CD14-positive monocyte (primary cell): ENCODE results near the gene MBD5. TPM values are rescaled to one million over a fixed set of nuclear protein-coding genes. Genes with fewer than 3 reads are reported as not detected.

Experiments
- DNase-seq, 3 donors: peaks; one replicate each; pipeline ENCODE4 v3.0.0-alpha.2; 2011 to 2022
- H2AFZ ChIP-seq: 2 replicates; pipeline ENCODE4 v1.6.0; 2012; ENCODE audit warnings: mild to moderate bottlenecking, low read depth, low read length, inconsistent platforms; ENCODE audit not compliant: insufficient read depth, poor library complexity, severe bottlenecking
- H3K27ac ChIP-seq, 2 donors: 1 replicate in 1 of 2; 2 replicates in 1 of 2; pipeline ENCODE4 v1.5.1; 2012 to 2013; ENCODE audit warnings: low read length in 2 of 2, control low read depth in 1 of 2, inconsistent platforms in 1 of 2, low read depth in 1 of 2, mild to moderate bottlenecking in 1 of 2
- H3K27me3 ChIP-seq, 2 donors: one replicate each; pipeline versions ENCODE4 v1.6.0 to v1.6.1; 2011 to 2013; ENCODE audit warnings: low read length in 2 of 2; ENCODE audit not compliant: control insufficient read depth in 2 of 2, insufficient read depth in 2 of 2
- H3K36me3 ChIP-seq, 2 donors: replicated peaks in 1 of 2; 1 replicate in 1 of 2; 2 replicates in 1 of 2; pipeline versions ENCODE4 v1.5.1 to v1.6.1; 2012 to 2013; ENCODE audit warnings: low read length in 2 of 2, control low read depth in 1 of 2, inconsistent platforms in 1 of 2, mild to moderate bottlenecking in 1 of 2; ENCODE audit not compliant: insufficient read depth in 2 of 2, control insufficient read depth in 1 of 2
- H3K4me1 ChIP-seq, 2 donors: 1 replicate in 1 of 2; 2 replicates in 1 of 2; pipeline versions ENCODE4 v1.5.1 to v1.6.1; 2012 to 2013; ENCODE audit warnings: low read length in 2 of 2, control low read depth in 1 of 2, inconsistent platforms in 1 of 2, mild to moderate bottlenecking in 1 of 2, moderate library complexity in 1 of 2; ENCODE audit not compliant: insufficient read depth in 2 of 2, control insufficient read depth in 1 of 2
- H3K4me2 ChIP-seq: replicated peaks from 2 replicates; pipeline ENCODE3; 2012; ENCODE audit warnings: low read length, moderate library complexity, mild to moderate bottlenecking; ENCODE audit not compliant: poor library complexity, severe bottlenecking; ENCODE audit errors: extremely low read depth
- H3K4me3 ChIP-seq, 3 experiments: fragments of 200-600 bp in 1 of 3; sonication (generic) in 1 of 3; replicated peaks in 1 of 3; 1 replicate in 2 of 3; 2 replicates in 1 of 3; pipeline ENCODE4 v1.5.1; 2011 to 2013; ENCODE audit warnings: low read length in 3 of 3, mild to moderate bottlenecking in 3 of 3, control low read depth in 2 of 3, low read depth in 2 of 3, inconsistent platforms in 1 of 3, moderate library complexity in 1 of 3
- H3K79me2 ChIP-seq: 2 replicates; pipeline ENCODE4 v1.6.0; 2012; ENCODE audit warnings: mild to moderate bottlenecking, control low read depth, inconsistent platforms, low read length, moderate library complexity; ENCODE audit not compliant: insufficient read depth
- H3K9ac ChIP-seq: 2 replicates; pipeline ENCODE4 v1.6.0; 2017; ENCODE audit warnings: low read length, mild to moderate bottlenecking; ENCODE audit not compliant: insufficient read depth, poor library complexity, severe bottlenecking
- H3K9me3 ChIP-seq, 2 donors: replicated peaks in 1 of 2; 1 replicate in 1 of 2; 2 replicates in 1 of 2; pipeline versions ENCODE4 v1.5.1 to v1.6.1; 2012 to 2013; ENCODE audit warnings: low read length in 2 of 2, control low read depth in 1 of 2; ENCODE audit not compliant: control insufficient read depth in 1 of 2, insufficient read depth in 1 of 2
- H4K20me1 ChIP-seq: 2 replicates; pipeline ENCODE4 v1.6.0; 2012; ENCODE audit warnings: mild to moderate bottlenecking, low read length, control low read depth, moderate library complexity; ENCODE audit not compliant: insufficient read depth
- H3K27ac Mint-ChIP-seq, 7 donors: one replicate each; pipeline ENCODE4 v1.8.0; 2020; ENCODE audit warnings: mild to moderate bottlenecking in 7 of 7, mixed read lengths in 7 of 7, moderate library complexity in 6 of 7, inconsistent platforms in 2 of 7
- H3K27me3 Mint-ChIP-seq, 3 donors: one replicate each; pipeline ENCODE4 v1.8.0; 2021 to 2022; ENCODE audit warnings: low read depth in 3 of 3, mild to moderate bottlenecking in 3 of 3, mixed read lengths in 3 of 3, moderate library complexity in 3 of 3, inconsistent platforms in 1 of 3
- H3K36me3 Mint-ChIP-seq, 2 donors: one replicate each; pipeline ENCODE4 v1.8.0; 2020; ENCODE audit warnings: mixed read lengths in 2 of 2, inconsistent platforms in 1 of 2, mild to moderate bottlenecking in 1 of 2
- H3K4me1 Mint-ChIP-seq: one replicate; pipeline ENCODE4 v1.8.0; 2020; ENCODE audit warnings: mild to moderate bottlenecking, mixed read lengths
- H3K4me3 Mint-ChIP-seq, 2 donors: one replicate each; pipeline ENCODE4 v1.8.0; 2020; ENCODE audit warnings: mild to moderate bottlenecking in 2 of 2, mixed read lengths in 2 of 2, moderate library complexity in 1 of 2
- H3K9me3 Mint-ChIP-seq, 7 donors: one replicate each; pipeline ENCODE4 v1.8.0; 2020 to 2022; ENCODE audit warnings: mixed read lengths in 7 of 7, mild to moderate bottlenecking in 6 of 7, moderate library complexity in 6 of 7, inconsistent platforms in 2 of 7
- CTCF ChIP-seq: fragments of 200-600 bp; IDR thresholded peaks from one replicate; pipeline ENCODE4 v1.8.0; 2022; ENCODE audit warnings: antibody characterized with exemption, mild to moderate bottlenecking
- WGBS: methylation state at CpG from one replicate; pipeline ENCODE4 v1.1.5; 2013; ENCODE audit warnings: missing lambda C conversion rate; ENCODE audit not compliant: insufficient coverage; 5-methylcytosine and 5-hydroxymethylcytosine counted together
- intact Hi-C, 2 donors: fragments of 100-400 bp; cut with micrococcal nuclease; formaldehyde crosslinking; loops; one replicate each; pipeline versions ENCODE4 v1.15.0 to v1.15.1; 2023
- polyA plus RNA-seq, 3 donors: library from polyadenylated mRNA; depleted of rRNA in 1 of 3; unstranded in 2 of 3; stranded (reverse) in 1 of 3; fragments of 300-500 nt in 2 of 3; fragments of >200 nt in 1 of 3; fragmentation: Illumina TruSeq in 2 of 3; gene quantifications; 1 replicate in 2 of 3; 2 replicates in 1 of 3; pipeline ENCODE4 v1.2.3, GENCODE V29; 2012 to 2021

MBD5 gene
- polyA plus RNA-seq, 3 donors = 2.3 to 5.7 (median 3.5) TPM

DNA sequence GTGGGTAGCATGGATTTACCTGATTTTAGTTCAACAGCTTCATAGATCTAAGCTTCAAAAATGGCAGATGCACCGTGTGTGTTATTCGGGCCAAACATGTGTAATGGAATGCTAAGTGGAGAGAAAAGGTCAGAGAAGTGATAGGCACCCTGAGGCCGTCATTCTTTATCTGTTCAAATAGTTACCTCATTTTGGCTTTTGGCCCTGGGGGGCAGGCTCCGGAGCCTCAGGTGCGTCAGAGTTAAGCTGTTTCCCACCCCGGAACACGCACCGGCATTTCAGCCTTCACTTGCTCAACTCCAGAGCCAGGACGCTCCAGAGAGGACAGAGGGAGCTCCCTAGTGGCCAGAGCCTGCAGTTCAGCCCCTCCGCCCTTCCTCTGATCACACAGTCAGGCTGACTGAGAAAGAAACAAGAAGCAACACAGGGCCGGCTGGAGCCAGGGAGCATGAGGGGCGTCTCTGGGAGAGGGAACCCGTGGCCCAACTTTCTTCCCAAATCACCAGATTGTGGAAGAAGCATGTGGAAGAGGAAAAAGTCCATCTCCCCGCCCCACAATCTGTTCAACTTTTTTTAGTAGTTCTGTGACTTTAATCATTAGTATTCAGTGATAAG lies 488.5 kb downstream of the MBD5 start:
- Histone ChIP-seq H3K27me3 (no peaks in the 10 kb centered on the region), H3K9me3 (no peaks in the 10 kb centered on the region), H4K20me1 (no peaks in the 10 kb centered on the region), H3K27ac (no peak overlapping the region), H3K4me1 (peaks cover 6 to 9% of the 10 kb centered on the region in 2 donors), H3K4me2 (peak overlapping the region; percentile 56), H3K36me3 (no peaks in the 10 kb centered on the region), H3K79me2 (no peaks in the 10 kb centered on the region), H3K4me3 (peak overlapping the region; percentile 12 to 62 (median 23)), H2AFZ (peak overlapping the region; percentile 64), H3K9ac (no peak overlapping the region)
- peak; percentile 90 for TF ChIP-seq CTCF
- intact Hi-C loops = no loop called here
- no peaks in the 10 kb centered on the region for H3K27me3 Mint-ChIP-seq
- WGBS = 9% methylated on average over 10 of the region's 14 CpGs
- no peaks in the 10 kb centered on the region for H3K9me3 Mint-ChIP-seq
- H3K36me3 Mint-ChIP-seq = no peaks in the 10 kb centered on the region
- peak overlapping the region; percentile 70 to 90 for H3K4me3 Mint-ChIP-seq
- peak; percentile 58 to 74 (median 74) for DNase-seq
- peaks cover 8% of the 10 kb centered on the region for H3K4me1 Mint-ChIP-seq
- peak overlapping the region in 2 of 7 donors; percentile 23 to 51 for H3K27ac Mint-ChIP-seq

GRCh38 chr2:148511883-148512282 lies 491.0 kb downstream of the MBD5 start:
- 96% methylated on average over 3 of the region's 3 CpGs for WGBS

More at GRCh38 chr2:148511883-148512282, 491.0 kb downstream of the MBD5 start:
- H2AFZ ChIP-seq = no peak overlapping the region
- H3K27me3 Mint-ChIP-seq = no peaks in the 10 kb centered on the region
- no peaks in the 10 kb centered on the region for H3K79me2 ChIP-seq
- H3K36me3 ChIP-seq = no peaks in the 10 kb centered on the region
- H3K27ac Mint-ChIP-seq = no peak overlapping the region
- H3K27me3 ChIP-seq = no peaks in the 10 kb centered on the region
- DNase-seq = no peak
- no peak for TF ChIP-seq CTCF
- peaks cover 6 to 9% of the 10 kb centered on the region in 2 donors for H3K4me1 ChIP-seq
- no peak overlapping the region for H3K27ac ChIP-seq
- H3K4me3 ChIP-seq = no peak overlapping the region
- H3K4me1 Mint-ChIP-seq = peaks cover 14% of the 10 kb centered on the region
- H3K36me3 Mint-ChIP-seq = peaks cover 0 to 3% of the 10 kb centered on the region in 2 donors
- H4K20me1 ChIP-seq = no peaks in the 10 kb centered on the region
- no peak overlapping the region for H3K4me3 Mint-ChIP-seq
- H3K9me3 ChIP-seq = no peaks in the 10 kb centered on the region
- intact Hi-C loops = loop anchor here in 1 of 2 donors (10.0 kb wide), 1 partner anchor 577 kb away; no protein-coding TSS in a partner anchor
- H3K9me3 Mint-ChIP-seq = peaks cover 0 to 1% (median 0%) of the 10 kb centered on the region in 7 donors
- H3K4me2 ChIP-seq = no peak overlapping the region
- no peak overlapping the region for H3K9ac ChIP-seq
